Endothelial cell of umbilical vein (primary cell): ENCODE results near the gene FOXL2. TPM values are rescaled to one million over a fixed set of nuclear protein-coding genes. Genes with fewer than 3 reads are reported as not detected.

Experiments
- BruUV-seq: library from RNA; stranded (reverse); fragments of 400-500 nt; replicated peaks from 2 replicates; lab custom pipeline; 2021; lab: Mats Ljungman, UMichigan
- CTCF ChIA-PET: fragments of 300-600, 350-600 bp; sonication (Branson Sonifier 250); formaldehyde crosslinking; loops from one replicate; lab custom pipeline; 2021; ENCODE audit warnings: antibody characterized with exemption, inconsistent platforms; lab: Charles Lee
- POLR2A ChIA-PET: fragments of 300-600, 350-600 bp; sonication (Branson Sonifier 250); formaldehyde crosslinking; loops from one replicate; lab custom pipeline; 2021; ENCODE audit warnings: antibody characterized with exemption, inconsistent platforms; lab: Charles Lee
- DNase-seq: peaks from one replicate; pipeline ENCODE4 v3.0.0-alpha.2; 2011; ENCODE audit warnings: low read depth, low spot score
- FAIRE-seq: peaks from 2 replicates; lab custom pipeline; 2011; peaks lifted over from hg19 to GRCh38; lab: Jason Lieb, UNC
- H2AFZ ChIP-seq: 2 replicates; pipeline ENCODE4 v1.6.0; 2012; ENCODE audit warnings: low read depth, low read length, control low read depth, inconsistent platforms
- H3K27ac ChIP-seq: 2 replicates; pipeline ENCODE4 v1.5.1; 2011; ENCODE audit warnings: low read depth, mild to moderate bottlenecking, control low read depth, low read length, moderate library complexity; ENCODE audit not compliant: insufficient read depth
- H3K27me3 ChIP-seq, 2 experiments: 2 replicates each; pipeline versions ENCODE4 v1.6.0 to v1.6.1; 2011; ENCODE audit warnings: low read length in 2 of 2, mixed read lengths in 1 of 2; ENCODE audit not compliant: control insufficient read depth in 2 of 2, insufficient read depth in 2 of 2
- H3K36me3 ChIP-seq, 2 experiments: 2 replicates in 1 of 2; 3 replicates in 1 of 2; pipeline ENCODE4 v1.5.1; 2011; ENCODE audit warnings: low read length in 2 of 2, mild to moderate bottlenecking in 1 of 2, moderate library complexity in 1 of 2; ENCODE audit not compliant: control insufficient read depth in 2 of 2, insufficient read depth in 2 of 2; ENCODE audit errors: extremely low read depth in 1 of 2
- H3K4me1 ChIP-seq: 3 replicates; pipeline ENCODE4 v1.5.1; 2011; ENCODE audit warnings: mild to moderate bottlenecking, low read length; ENCODE audit not compliant: control insufficient read depth, insufficient read depth; ENCODE audit errors: extremely low read depth
- H3K4me2 ChIP-seq: 2 replicates; pipeline ENCODE4 v1.6.1; 2011; ENCODE audit warnings: low read length, control low read depth, mixed read lengths; ENCODE audit not compliant: insufficient read depth
- H3K4me3 ChIP-seq, 3 experiments: fragments of 200-600 bp in 1 of 3; sonication (generic), shearing (Covaris generic) in 1 of 3; replicated peaks in 1 of 3; 2 replicates each; pipeline ENCODE4 v1.5.1; 2011 to 2016; ENCODE audit warnings: control low read depth in 3 of 3, low read length in 3 of 3, mild to moderate bottlenecking in 2 of 3, inconsistent platforms in 1 of 3, low read depth in 1 of 3, moderate library complexity in 1 of 3; ENCODE audit not compliant: insufficient read depth in 1 of 3
- H3K79me2 ChIP-seq: 2 replicates; pipeline ENCODE4 v1.6.0; 2012; ENCODE audit warnings: low read length, inconsistent platforms; ENCODE audit not compliant: control insufficient read depth, insufficient read depth
- H3K9ac ChIP-seq: replicated peaks from 2 replicates; pipeline ENCODE3; 2011; ENCODE audit warnings: low read length, control low read depth; ENCODE audit not compliant: insufficient read depth; ENCODE audit errors: extremely low read depth
- H3K9me1 ChIP-seq: replicated peaks from 3 replicates; pipeline ENCODE4 v1.6.0; 2011; ENCODE audit warnings: mild to moderate bottlenecking, low read length; ENCODE audit not compliant: control insufficient read depth, insufficient read depth; ENCODE audit errors: extremely low read depth
- H3K9me3 ChIP-seq: replicated peaks from 2 replicates; pipeline ENCODE4 v1.5.1; 2012; ENCODE audit warnings: low read length, inconsistent platforms; ENCODE audit not compliant: control insufficient read depth, insufficient read depth
- H4K20me1 ChIP-seq: replicated peaks from 2 replicates; pipeline ENCODE3; 2011; ENCODE audit warnings: mild to moderate bottlenecking, low read length; ENCODE audit not compliant: control insufficient read depth, insufficient read depth; ENCODE audit errors: extremely low read depth
- EZH2 ChIP-seq: IDR thresholded peaks from 2 replicates; pipeline ENCODE4 v1.6.1; 2012; ENCODE audit warnings: borderline replicate concordance, low read depth, mild to moderate bottlenecking, moderate library complexity, low read length, inconsistent platforms; ENCODE audit not compliant: severe bottlenecking
- FOS ChIP-seq: IDR thresholded peaks from 2 replicates; pipeline ENCODE4 v1.6.1; 2011; ENCODE audit warnings: mild to moderate bottlenecking, low read length, moderate library complexity, borderline replicate concordance; ENCODE audit not compliant: insufficient read depth
- GATA2 ChIP-seq: IDR thresholded peaks from 2 replicates; pipeline ENCODE4 v1.7.0; 2011; ENCODE audit warnings: low read depth, mild to moderate bottlenecking, moderate library complexity, mixed read lengths, low read length; ENCODE audit not compliant: insufficient read length, insufficient read depth
- JUN ChIP-seq: IDR thresholded peaks from 2 replicates; pipeline ENCODE4 v1.6.1; 2011; ENCODE audit warnings: borderline replicate concordance, low read depth; ENCODE audit not compliant: insufficient read length, insufficient read depth
- MYC ChIP-seq: IDR thresholded peaks from one replicate; pipeline ENCODE4 v1.6.1; 2011; ENCODE audit warnings: mild to moderate bottlenecking, low read depth, low read length
- POLR2A ChIP-seq: IDR thresholded peaks from 2 replicates; pipeline ENCODE4 v1.6.1; 2012; ENCODE audit warnings: low read depth, mild to moderate bottlenecking, control low read depth, low read length
- POLR2AphosphoS5 ChIP-seq: IDR thresholded peaks from 2 replicates; pipeline ENCODE4 v1.6.1; 2012; ENCODE audit warnings: low read depth, mild to moderate bottlenecking, control low read depth, low read length, moderate library complexity; ENCODE audit not compliant: insufficient read depth
- dilution Hi-C: fragments of 300-500 bp; cut with MboI; formaldehyde crosslinking; loops from one replicate; pipeline ENCODE4 v1.15.0; 2019; ENCODE audit warnings: low sequenced_read_pairs; ENCODE audit not compliant: extremely low pct_ligation_motif_present
- intact Hi-C: fragments of 100-400 bp; cut with micrococcal nuclease; formaldehyde crosslinking; loops from one replicate; pipeline ENCODE4 v1.10.0; 2022
- polyA plus RNA-seq, 4 experiments: library from polyadenylated mRNA; depleted of rRNA in 3 of 4; stranded (reverse) in 3 of 4; unstranded in 1 of 4; fragments of >200 nt; gene quantifications; 2 replicates each; pipeline versions ENCODE4 v1.2.1 to v1.2.3, GENCODE V29; 2011 to 2012; ENCODE audit warnings: missing spikeins in 1 of 4
- total RNA-seq: library from RNA; stranded (reverse); gene quantifications from 2 replicates; pipeline ENCODE4 v1.2.3, GENCODE V29; 2021
- TF ChIP-seq, protein P1 (sequence below): IDR thresholded peaks from 2 replicates; pipeline ENCODE4 v1.6.1; 2011; ENCODE audit not compliant: insufficient read depth, insufficient read length
- TF ChIP-seq, protein P2 (sequence below), 2 donors: IDR thresholded peaks; 1 replicate in 1 of 2; 2 replicates in 1 of 2; pipeline ENCODE4 v1.5.1; 2011; ENCODE audit warnings: low read length in 2 of 2, mild to moderate bottlenecking in 2 of 2, moderate library complexity in 2 of 2, control low read depth in 1 of 2, inconsistent platforms in 1 of 2, low read depth in 1 of 2; ENCODE audit not compliant: insufficient read depth in 1 of 2; ENCODE audit errors: extremely low read depth in 1 of 2

The FOXL2 gene
- total and polyA plus RNA-seq, 2 donors (not counting 3 experiments of a cell fraction or from before 2014, with no cell fraction given): not detected

DNA sequence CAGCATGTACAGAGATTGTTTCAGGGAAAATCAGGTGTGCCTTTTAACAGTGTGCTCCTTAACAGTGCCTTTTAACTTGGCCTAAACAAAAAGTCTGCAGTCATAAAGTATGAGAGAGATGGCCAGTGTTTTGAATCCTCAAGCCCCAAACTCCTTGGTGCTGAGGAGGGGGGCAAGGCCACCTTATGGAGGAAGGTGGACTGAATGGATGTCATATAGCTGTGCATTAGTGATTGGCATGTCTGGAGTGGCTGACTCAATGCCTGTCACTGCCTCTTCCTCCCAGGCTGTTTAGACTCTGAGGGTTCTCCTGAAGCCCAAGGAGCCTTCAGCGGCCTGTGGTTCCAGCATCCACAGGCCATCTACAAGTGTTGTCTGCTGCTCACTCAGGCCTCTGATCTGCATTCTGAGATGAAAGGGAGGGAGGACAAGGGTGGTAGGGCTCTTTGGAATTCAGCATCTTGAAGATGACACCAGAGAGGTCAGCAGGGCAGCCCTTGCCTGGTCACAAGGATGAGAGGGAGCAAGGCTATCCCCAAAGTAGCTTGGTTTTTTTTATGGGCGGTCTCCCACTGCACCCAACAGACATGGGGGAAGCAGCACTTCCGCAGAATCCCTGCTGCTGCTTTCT, 1.5 kb upstream of the FOXL2 start:
- intact Hi-C loops (loop anchor here (10.0 kb wide), 1 partner anchor 604 kb away; the partner anchor contains the start of gene MRAS), dilution Hi-C loops (no loop called here)
- Histone ChIP-seq H2AFZ (no peak overlapping the region), H3K4me1 (peaks cover 16% of the 10 kb centered on the region), H3K9me3 (no peaks in the 10 kb centered on the region), H3K4me3 (no peak overlapping the region), H3K27ac (no peak overlapping the region), H3K79me2 (no peaks in the 10 kb centered on the region), H3K9me1 (no peaks in the 10 kb centered on the region), H3K36me3 (no peaks in the 10 kb centered on the region), H3K4me2 (no peak overlapping the region), H4K20me1 (no peaks in the 10 kb centered on the region), H3K9ac (no peak overlapping the region), H3K27me3 (peaks cover 70 to 88% of the 10 kb centered on the region in 2 experiments)
- TF ChIP-seq POLR2AphosphoS5: no peak
- no peak for TF ChIP-seq GATA2
- TF ChIP-seq, protein P1, sequence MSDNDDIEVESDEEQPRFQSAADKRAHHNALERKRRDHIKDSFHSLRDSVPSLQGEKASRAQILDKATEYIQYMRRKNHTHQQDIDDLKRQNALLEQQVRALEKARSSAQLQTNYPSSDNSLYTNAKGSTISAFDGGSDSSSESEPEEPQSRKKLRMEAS: no peak
- TF ChIP-seq, protein P2, sequence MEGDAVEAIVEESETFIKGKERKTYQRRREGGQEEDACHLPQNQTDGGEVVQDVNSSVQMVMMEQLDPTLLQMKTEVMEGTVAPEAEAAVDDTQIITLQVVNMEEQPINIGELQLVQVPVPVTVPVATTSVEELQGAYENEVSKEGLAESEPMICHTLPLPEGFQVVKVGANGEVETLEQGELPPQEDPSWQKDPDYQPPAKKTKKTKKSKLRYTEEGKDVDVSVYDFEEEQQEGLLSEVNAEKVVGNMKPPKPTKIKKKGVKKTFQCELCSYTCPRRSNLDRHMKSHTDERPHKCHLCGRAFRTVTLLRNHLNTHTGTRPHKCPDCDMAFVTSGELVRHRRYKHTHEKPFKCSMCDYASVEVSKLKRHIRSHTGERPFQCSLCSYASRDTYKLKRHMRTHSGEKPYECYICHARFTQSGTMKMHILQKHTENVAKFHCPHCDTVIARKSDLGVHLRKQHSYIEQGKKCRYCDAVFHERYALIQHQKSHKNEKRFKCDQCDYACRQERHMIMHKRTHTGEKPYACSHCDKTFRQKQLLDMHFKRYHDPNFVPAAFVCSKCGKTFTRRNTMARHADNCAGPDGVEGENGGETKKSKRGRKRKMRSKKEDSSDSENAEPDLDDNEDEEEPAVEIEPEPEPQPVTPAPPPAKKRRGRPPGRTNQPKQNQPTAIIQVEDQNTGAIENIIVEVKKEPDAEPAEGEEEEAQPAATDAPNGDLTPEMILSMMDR (IDR thresholded peaks at IDR 0.05; ENCODE audit: extremely low read depth in 1 of 2, insufficient read depth in 1 of 2, low read depth in 1 of 2, low read length in 2 of 2): no peak
- TF ChIP-seq POLR2A: no peak
- no peak for TF ChIP-seq FOS
- TF ChIP-seq EZH2: no peak
- TF ChIP-seq MYC: no peak
- no peak for TF ChIP-seq JUN
- BruUV-seq: no TSS peak
- no peak for DNase-seq
- ChIA-PET CTCF (interaction anchor here (0.5 to 4.8 kb wide), 4 partner anchors 12 to 1766 kb away, joined by 3 to 63 read pairs (median 5); partner anchors contain the start of gene CEP70), POLR2A (no interaction called here)
- no peak for FAIRE-seq
